Testis (tissue), 2 donors: ENCODE results near the gene MAB21L3.

Experiments
- POLR2A ChIP-seq: fragments of 450-650 bp; IDR thresholded peaks from one replicate; pipeline ENCODE4 v1.6.1; 2017; ENCODE audit warnings: antibody characterized with exemption, mild to moderate bottlenecking, moderate library complexity
- TF ChIP-seq, protein P1 (sequence below), 3 experiments: fragments of 450-650 bp in 2 of 3; fragments of 200-600 bp in 1 of 3; sonication (generic) in 1 of 3; IDR thresholded peaks; one replicate each; pipeline ENCODE4 v1.5.1; 2016 to 2019; ENCODE audit warnings: antibody characterized with exemption in 3 of 3, mild to moderate bottlenecking in 2 of 3, moderate library complexity in 1 of 3

DNA sequence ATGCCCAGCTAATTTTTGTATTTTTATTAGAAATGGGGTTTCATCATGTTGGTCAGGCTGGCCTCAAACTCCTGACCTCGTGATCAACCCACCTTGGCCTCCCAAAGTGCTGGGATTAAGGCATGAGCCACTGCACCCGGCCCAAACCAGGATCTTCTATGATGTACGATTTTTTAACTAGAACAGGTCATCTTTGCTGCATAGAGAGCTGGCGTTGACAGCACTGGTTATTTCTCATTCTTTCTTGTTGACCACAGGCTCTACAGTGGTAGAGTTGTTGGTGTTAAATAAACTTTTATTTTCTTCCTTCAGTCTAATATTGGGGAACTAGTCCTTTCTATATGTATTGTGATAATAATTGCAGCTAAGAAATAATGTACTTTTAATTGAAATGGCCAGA is 3.8 kb upstream of the MAB21L3 start:
- TF ChIP-seq POLR2A = no peak
- TF ChIP-seq, protein P1, sequence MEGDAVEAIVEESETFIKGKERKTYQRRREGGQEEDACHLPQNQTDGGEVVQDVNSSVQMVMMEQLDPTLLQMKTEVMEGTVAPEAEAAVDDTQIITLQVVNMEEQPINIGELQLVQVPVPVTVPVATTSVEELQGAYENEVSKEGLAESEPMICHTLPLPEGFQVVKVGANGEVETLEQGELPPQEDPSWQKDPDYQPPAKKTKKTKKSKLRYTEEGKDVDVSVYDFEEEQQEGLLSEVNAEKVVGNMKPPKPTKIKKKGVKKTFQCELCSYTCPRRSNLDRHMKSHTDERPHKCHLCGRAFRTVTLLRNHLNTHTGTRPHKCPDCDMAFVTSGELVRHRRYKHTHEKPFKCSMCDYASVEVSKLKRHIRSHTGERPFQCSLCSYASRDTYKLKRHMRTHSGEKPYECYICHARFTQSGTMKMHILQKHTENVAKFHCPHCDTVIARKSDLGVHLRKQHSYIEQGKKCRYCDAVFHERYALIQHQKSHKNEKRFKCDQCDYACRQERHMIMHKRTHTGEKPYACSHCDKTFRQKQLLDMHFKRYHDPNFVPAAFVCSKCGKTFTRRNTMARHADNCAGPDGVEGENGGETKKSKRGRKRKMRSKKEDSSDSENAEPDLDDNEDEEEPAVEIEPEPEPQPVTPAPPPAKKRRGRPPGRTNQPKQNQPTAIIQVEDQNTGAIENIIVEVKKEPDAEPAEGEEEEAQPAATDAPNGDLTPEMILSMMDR (IDR thresholded peaks at IDR 0.05) = no peak
